PC-9 (cell line): ENCODE results near the gene C5orf15. TPM values are rescaled to one million over a fixed set of nuclear protein-coding genes. Genes with fewer than 3 reads are reported as not detected.

Experiments used
- BruUV-seq: library from RNA; stranded (reverse); fragments of 400-500 nt; replicated peaks from 2 replicates; lab custom pipeline; 2021; lab: Mats Ljungman, UMichigan
- CTCF ChIA-PET: fragments of 300-600 bp; sonication (Branson Sonifier 250); formaldehyde crosslinking; loops from one replicate; lab custom pipeline; 2022; ENCODE audit warnings: antibody characterized with exemption; lab: Charles Lee
- POLR2A ChIA-PET: fragments of 300-600 bp; sonication (Branson Sonifier 250); formaldehyde crosslinking; loops from one replicate; lab custom pipeline; 2022; ENCODE audit warnings: antibody characterized with exemption; ENCODE audit not compliant: unreplicated experiment; lab: Charles Lee
- DNase-seq, 2 experiments: peaks; one replicate each; pipeline versions ENCODE4 v3.0.0 to v3.0.0-alpha.2; 2015 to 2022; ENCODE audit warnings: mixed read lengths in 1 of 2
- H2AFZ ChIP-seq: fragments of 200-600 bp; sonication (generic); 2 replicates; pipeline ENCODE4 v1.8.1; 2017; ENCODE audit warnings: antibody characterized with exemption
- H3F3A ChIP-seq: fragments of 200-600 bp; sonication (generic); 2 replicates; pipeline ENCODE4 v1.8.1; 2017; ENCODE audit warnings: antibody characterized with exemption, mild to moderate bottlenecking, low read depth; ENCODE audit not compliant: insufficient read depth
- H3K27ac ChIP-seq: fragments of 200-600 bp; sonication (generic); 2 replicates; pipeline ENCODE4 v1.6.1; 2016; ENCODE audit warnings: mixed run types
- H3K27me3 ChIP-seq: fragments of 200-600 bp; sonication (generic); 2 replicates; pipeline ENCODE4 v1.6.1; 2016; ENCODE audit warnings: low read depth, mixed run types; ENCODE audit not compliant: insufficient read depth
- H3K36me3 ChIP-seq: fragments of 200-600 bp; sonication (generic); 2 replicates; pipeline ENCODE4 v1.6.1; 2016; ENCODE audit warnings: low read depth, mixed run types
- H3K4me1 ChIP-seq: fragments of 200-600 bp; sonication (generic); replicated peaks from 2 replicates; pipeline ENCODE4 v1.6.1; 2016; ENCODE audit warnings: mixed run types; ENCODE audit not compliant: insufficient read depth
- H3K4me2 ChIP-seq: fragments of 200-600 bp; sonication (generic); 2 replicates; pipeline ENCODE4 v1.6.1; 2017; ENCODE audit warnings: mixed run types
- H3K4me3 ChIP-seq: fragments of 200-600 bp; sonication (generic); 2 replicates; pipeline ENCODE4 v1.6.1; 2016; ENCODE audit warnings: mixed run types
- H3K79me2 ChIP-seq: fragments of 200-600 bp; sonication (generic); 2 replicates; pipeline ENCODE4 v1.6.1; 2017; ENCODE audit warnings: low read depth, mixed run types
- H3K9me2 ChIP-seq: fragments of 200-600 bp; sonication (generic); 2 replicates; pipeline ENCODE4 v1.8.1; 2017; ENCODE audit warnings: mild to moderate bottlenecking; ENCODE audit not compliant: insufficient read depth
- H3K9me3 ChIP-seq: fragments of 200-600 bp; sonication (generic); 2 replicates; pipeline ENCODE4 v1.8.1; 2016; ENCODE audit warnings: low read depth; ENCODE audit not compliant: insufficient read depth
- H4K20me1 ChIP-seq: fragments of 200-600 bp; sonication (generic); 2 replicates; pipeline ENCODE4 v1.8.1; 2017; ENCODE audit not compliant: insufficient read depth
- CTCF ChIP-seq: fragments of 200-600 bp; sonication (generic); conservative IDR thresholded peaks from 2 replicates; pipeline ENCODE4 v1.6.1; 2017; ENCODE audit warnings: mixed run types, antibody characterized with exemption, mild to moderate bottlenecking, moderate library complexity
- EZH2 ChIP-seq: fragments of 200-600 bp; sonication (generic); IDR thresholded peaks from 2 replicates; pipeline ENCODE4 v1.8.0; 2017; ENCODE audit warnings: antibody characterized with exemption, low read depth
- intact Hi-C: fragments of 100-400 bp; cut with micrococcal nuclease; formaldehyde crosslinking; loops from one replicate; pipeline ENCODE4 v1.10.0; 2022; ENCODE audit not compliant: unreplicated experiment
- total RNA-seq: library from RNA; stranded (reverse); gene quantifications from 2 replicates; pipeline ENCODE4 v1.2.3, GENCODE V29; 2021

The C5orf15 gene
- total RNA-seq, 1 experiment from 2014 or later = 45.0 TPM

GRCh38 chr5:133992429-133993155 lies 24.2 kb upstream of the C5orf15 start:
- Histone ChIP-seq H3K9me2 (0 out of 2 replicates have a peak, but pooled peaks cover 3% of the 10 kb centered on the region), H3K4me2 (peak overlapping the region; percentile 54), H3K4me1 (peaks cover 51% of the 10 kb centered on the region), H3K4me3 (no peak overlapping the region), H3K36me3 (peaks cover 43% of the 10 kb centered on the region), H3K27ac (peak overlapping the region; percentile 33), H3K9me3 (no peaks in the 10 kb centered on the region), H2AFZ (no peak overlapping the region), H3F3A (peaks cover 74% of the 10 kb centered on the region), H3K27me3 (no peaks in the 10 kb centered on the region), H3K79me2 (peaks cover 99% of the 10 kb centered on the region), H4K20me1 (peaks cover 68% of the 10 kb centered on the region)
- intact Hi-C loops = no loop called here
- ChIA-PET POLR2A (no interaction called here), CTCF (no interaction called here)
- BruUV-seq = no TSS peak
- TF ChIP-seq EZH2 = no peak
- DNase-seq = no peak

GRCh38 chr5:133991171-133991910 lies 22.9 kb upstream of the C5orf15 start:
- Histone ChIP-seq H3K27ac (no peak overlapping the region), H2AFZ (no peak overlapping the region), H3K79me2 (peaks cover 98% of the 10 kb centered on the region), H3K27me3 (no peaks in the 10 kb centered on the region), H3F3A (peaks cover 78% of the 10 kb centered on the region), H3K4me1 (peaks cover 42% of the 10 kb centered on the region), H3K4me2 (no peak overlapping the region), H4K20me1 (peaks cover 60% of the 10 kb centered on the region), H3K36me3 (peaks cover 45% of the 10 kb centered on the region), H3K9me3 (no peaks in the 10 kb centered on the region), H3K4me3 (no peak overlapping the region), H3K9me2 (0 out of 2 replicates have a peak, but pooled peaks cover 3% of the 10 kb centered on the region)
- ChIA-PET POLR2A (no interaction called here), CTCF (no interaction called here)
- no peak for DNase-seq
- intact Hi-C loops = no loop called here
- no TSS peak for BruUV-seq
- TF ChIP-seq CTCF = no peak
- no peak for TF ChIP-seq EZH2

- ChIA-PET POLR2A (no interaction called here), CTCF (no interaction called here)
- H3K79me2 ChIP-seq = peaks cover 96% of the 10 kb centered on the region
- intact Hi-C loops = no loop called here
- no TSS peak for BruUV-seq
- peaks cover 51% of the 10 kb centered on the region for H4K20me1 ChIP-seq
- no peak for DNase-seq
- H3K36me3 ChIP-seq = peaks cover 53% of the 10 kb centered on the region
- H3K9me3 ChIP-seq = no peaks in the 10 kb centered on the region
- no peak overlapping the region for H2AFZ ChIP-seq
- no peak overlapping the region for H3K4me2 ChIP-seq
- TF ChIP-seq EZH2 = no peak
- no peak for TF ChIP-seq CTCF
- no peak overlapping the region for H3K27ac ChIP-seq
- no peaks in the 10 kb centered on the region for H3K27me3 ChIP-seq
- H3K4me1 ChIP-seq = peaks cover 32% of the 10 kb centered on the region
- peaks cover 79% of the 10 kb centered on the region for H3F3A ChIP-seq
- H3K9me2 ChIP-seq = 0 out of 2 replicates have a peak, but pooled peaks cover 3% of the 10 kb centered on the region
- H3K4me3 ChIP-seq = no peak overlapping the region
Observed at GRCh38 chr5:133990396-133990795, 22.0 kb upstream of the C5orf15 start.
